Dedifferentiated amniotic fluid mesenchymal stem cell (primary cell): ENCODE measurements around the gene FGFBP3.

Source experiments
- DNase-seq: peaks from one replicate; pipeline ENCODE4 v3.0.0-alpha.2; 2016; ENCODE audit errors: extremely low spot score

FGFBP3 gene

DNA sequence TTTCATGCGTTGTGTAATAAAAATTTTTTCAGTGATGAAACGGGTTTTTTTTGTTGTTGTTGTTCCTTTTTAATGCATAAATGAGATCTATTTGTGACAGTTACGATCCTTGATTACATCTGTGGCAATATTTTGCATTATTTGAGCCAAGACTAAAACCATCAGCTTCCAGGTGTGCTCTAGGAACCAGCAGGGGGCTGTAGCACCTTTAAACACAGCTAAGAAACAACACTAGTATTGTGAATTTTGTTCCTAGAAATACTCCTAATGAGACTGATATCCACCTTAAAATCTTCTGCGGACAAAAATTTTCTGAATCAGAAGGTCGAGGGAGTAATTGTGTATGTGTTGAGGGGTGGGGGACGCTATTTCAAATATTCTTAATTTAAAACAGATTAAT lies 52.6 kb downstream of the FGFBP3 start:
- no peak for DNase-seq
